ENCODE results near the gene PARVG.

The PARVG gene

GRCh38 chr22:44179989-44180705, 578 bp upstream of the PARVG start:
- DNase-seq (ENCODE audit: low spot score), result no peak

GRCh38 chr22:44181033-44181911, 547 bp downstream of the PARVG start:
- no peak for DNase-seq (ENCODE audit: low spot score)

DNA sequence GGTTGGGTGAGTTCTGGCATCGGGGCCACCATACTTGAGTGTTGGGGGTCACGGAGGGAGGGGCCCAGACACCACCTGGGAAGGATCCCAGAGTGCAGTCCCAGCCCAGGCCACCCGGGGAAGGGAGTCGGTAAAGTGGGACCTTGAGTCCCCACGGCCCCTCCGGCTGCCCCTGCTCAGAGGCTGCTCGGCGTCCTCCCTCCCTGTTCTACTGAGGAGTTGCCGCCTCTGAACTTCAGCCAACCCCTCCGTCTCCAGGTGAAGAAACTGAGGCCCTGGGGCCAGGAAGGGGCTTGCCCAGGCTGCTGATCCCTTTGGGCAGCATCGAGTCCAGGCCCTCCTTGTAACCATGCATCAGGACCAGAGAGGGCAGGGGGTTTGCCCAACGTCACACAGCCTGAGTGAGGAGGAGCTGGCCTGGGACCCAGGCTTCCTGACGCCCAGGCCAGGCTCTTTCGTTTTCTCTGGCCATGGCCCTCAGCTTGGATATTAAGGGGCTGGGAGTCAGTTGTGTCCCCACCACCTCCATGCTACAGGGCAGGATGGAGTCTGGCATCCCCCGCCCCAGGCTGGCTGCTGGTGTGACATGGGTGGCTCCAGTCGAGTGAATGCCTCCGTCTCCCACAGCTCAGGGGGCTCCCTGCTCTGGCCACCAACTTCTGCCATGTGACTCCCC, 1.3 kb downstream of the PARVG start:
- DNase-seq (ENCODE audit: low spot score), result no peak

GRCh38 chr22:44182588-44183286, 2.0 kb downstream of the PARVG start:
- no peak for DNase-seq (ENCODE audit: low spot score)

GRCh38 chr22:44183287-44183588, 2.5 kb downstream of the PARVG start:
- no peak for DNase-seq (ENCODE audit: low spot score)

DNA sequence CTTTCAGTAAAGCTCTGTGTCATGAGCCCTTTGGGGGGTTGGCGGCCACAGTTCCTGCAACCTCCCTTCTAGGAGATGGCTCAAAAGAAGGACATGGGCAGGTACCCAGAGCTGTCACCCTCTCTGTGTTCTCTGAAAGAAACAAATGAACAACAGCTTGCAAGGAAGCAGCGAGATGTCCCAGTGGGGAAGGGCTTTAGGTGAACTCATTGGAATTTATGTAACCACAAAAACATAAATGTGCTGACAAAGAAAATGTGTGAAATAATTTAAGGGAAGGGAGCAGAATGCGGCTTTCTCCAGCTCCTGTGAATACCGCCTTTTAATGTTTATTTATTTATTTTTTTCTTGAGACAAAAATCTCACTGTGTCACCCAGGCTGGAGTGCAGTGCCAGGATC, 3.3 kb downstream of the PARVG start:
- no peak for DNase-seq (ENCODE audit: low spot score)

DNA sequence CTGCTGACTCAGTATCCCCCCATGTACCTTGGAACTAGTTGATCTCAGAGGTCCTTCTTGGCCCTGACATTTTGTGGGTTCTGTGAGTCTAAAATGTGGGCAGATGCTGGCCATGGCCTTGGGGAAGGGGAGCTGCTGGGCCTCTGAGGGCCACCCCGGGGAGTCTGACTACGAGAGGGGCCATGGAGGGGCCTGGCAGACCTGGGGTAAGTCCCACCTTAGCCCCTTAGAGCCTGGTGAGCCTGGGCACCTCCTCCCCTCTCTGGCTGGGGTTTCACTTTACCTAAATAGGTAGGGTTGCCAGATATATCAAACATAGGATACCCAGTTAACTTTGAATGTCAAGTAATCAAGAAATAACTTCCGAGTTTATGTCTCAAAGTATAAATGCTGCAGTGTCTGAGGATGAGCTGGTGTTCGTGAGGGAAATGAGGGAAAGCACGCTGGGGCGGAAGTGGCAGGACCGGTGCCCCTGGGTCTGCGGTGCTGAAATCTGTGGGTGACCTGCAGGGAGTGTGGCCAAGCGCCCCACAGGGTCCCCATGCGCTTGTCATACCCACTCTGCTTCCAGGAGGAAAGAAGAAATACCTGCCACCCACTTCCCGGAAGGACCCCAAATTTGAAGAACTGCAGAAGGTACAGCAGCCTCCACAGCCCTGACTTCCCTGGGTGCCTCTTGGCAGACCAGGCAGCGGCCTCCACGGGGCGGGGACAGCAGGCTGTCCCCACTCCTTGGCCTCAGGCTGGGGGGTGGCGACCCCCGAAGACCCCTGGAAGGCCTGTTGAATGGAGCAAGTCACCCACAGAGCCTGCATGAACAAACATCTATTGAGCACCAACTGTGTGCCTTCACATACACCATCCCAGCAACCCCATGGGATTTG, 4.8 kb downstream of the PARVG start:
- no peak for DNase-seq (ENCODE audit: low spot score)

- DNase-seq (ENCODE audit: low spot score), result no peak
Measured at GRCh38 chr22:44186121-44186510, 5.4 kb downstream of the PARVG start.

GRCh38 chr22:44186737-44187136, 6.0 kb downstream of the PARVG start:
- DNase-seq (ENCODE audit: low spot score), result no peak

DNA sequence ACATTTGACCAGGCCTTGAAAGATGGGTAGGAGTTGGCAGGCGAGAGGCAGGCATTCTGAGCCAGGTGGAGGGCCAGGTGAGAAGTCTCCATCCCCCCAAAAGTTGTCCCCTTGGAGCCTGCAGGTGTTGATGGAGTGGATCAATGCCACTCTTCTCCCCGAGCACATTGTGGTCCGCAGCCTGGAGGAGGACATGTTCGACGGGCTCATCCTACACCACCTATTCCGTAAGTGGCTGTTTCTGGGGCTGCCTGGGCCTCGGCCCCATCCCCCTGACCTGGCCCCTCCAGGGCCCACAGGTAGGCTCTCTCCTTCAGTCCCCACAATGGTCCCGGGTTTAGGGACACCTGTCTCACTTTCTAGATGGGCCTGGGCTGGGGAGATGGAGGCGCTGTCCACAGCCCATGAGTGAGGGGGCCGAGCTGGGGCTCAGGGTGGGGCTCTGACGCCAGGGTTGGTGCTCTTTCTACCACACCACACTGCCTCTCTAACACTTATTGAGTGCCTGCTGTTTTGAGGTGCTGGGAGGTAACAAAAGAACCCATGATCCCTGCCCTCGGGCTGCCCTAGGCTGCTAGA, 7.0 kb downstream of the PARVG start:
- DNase-seq (ENCODE audit: low spot score), result no peak

DNA sequence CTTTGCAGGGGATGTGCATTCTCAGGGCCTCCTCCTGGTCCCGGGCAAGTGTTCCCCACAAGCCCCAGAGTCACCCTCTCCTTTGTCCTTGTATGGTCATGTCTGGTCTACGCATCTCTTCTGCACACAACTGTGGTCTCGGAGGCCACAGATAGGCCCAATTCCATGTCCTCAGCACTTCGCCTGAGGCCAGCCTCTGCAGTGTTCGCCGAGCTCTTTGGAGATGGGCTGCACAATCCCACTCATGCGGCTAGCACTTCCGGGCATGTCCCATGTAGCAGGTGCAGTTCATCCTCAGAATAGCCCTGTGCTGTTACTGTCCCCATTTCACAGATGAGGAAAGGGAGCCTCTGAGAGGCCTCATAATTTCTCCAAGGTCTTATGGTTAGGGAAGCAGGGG, 7.6 kb downstream of the PARVG start:
- DNase-seq (ENCODE audit: low spot score), result no peak

- no peak for DNase-seq (ENCODE audit: low spot score)
Measured at GRCh38 chr22:44188986-44189630, 8.4 kb downstream of the PARVG start.

GRCh38 chr22:44190381-44190976, 9.8 kb downstream of the PARVG start:
- DNase-seq (ENCODE audit: low spot score), result no peak

DNA sequence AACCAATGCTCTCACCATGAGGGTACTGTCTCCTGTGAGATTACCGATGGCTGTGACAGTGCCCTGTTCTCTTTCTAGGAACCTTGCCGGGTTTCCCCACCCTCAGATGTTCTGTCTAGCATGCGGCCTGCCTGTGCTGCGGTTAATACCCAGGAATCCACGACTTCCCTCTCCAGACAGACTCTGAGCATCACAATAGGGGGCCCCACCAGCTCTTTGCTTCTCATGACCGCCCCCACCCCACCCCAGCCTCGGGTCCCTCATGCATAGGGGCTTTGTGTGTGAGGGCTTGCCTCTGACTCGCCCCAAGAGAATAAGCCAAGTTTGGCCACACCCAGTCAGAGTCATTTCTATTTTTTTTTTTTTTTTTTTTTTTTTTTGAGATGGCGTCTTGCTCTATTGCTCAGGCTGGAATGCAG, 10.3 kb downstream of the PARVG start:
- no peak for DNase-seq (ENCODE audit: low spot score)

DNA sequence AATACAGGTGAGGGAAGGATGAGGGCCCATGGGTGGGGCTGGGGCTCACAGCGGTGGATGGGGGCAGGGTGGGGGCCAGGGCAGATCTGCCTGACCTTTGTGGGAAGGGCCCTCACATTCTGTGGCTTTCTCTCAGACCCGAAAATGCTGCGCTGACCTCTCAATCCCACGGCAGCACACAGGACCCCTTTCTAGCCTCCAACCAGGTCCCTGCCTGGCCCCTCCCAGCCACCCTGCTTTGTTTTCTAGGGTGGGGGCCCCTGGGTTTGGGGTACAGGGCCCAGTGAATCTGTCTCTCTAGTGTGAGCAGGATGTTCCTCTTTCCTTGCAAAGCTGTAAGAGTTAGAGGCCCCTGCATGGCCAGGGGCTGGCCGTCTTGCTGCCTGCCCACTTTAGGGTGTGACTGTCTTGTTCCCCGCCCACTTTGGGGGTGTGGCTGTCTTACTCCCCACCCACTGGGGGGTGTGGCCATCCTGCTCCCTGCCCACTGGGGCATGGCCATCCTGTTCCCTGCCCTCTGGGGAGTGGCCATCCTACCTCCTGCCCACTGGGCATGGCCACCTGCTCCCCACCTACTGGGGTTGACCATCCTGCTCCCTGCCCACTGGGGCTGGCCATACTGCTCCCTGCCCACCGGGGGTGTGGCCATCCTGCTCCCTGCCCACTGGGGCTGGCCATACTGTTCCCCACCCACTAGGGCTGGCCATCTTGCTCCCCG, 11.5 kb downstream of the PARVG start:
- peak; percentile 72 for DNase-seq (ENCODE audit: low spot score)

DNA sequence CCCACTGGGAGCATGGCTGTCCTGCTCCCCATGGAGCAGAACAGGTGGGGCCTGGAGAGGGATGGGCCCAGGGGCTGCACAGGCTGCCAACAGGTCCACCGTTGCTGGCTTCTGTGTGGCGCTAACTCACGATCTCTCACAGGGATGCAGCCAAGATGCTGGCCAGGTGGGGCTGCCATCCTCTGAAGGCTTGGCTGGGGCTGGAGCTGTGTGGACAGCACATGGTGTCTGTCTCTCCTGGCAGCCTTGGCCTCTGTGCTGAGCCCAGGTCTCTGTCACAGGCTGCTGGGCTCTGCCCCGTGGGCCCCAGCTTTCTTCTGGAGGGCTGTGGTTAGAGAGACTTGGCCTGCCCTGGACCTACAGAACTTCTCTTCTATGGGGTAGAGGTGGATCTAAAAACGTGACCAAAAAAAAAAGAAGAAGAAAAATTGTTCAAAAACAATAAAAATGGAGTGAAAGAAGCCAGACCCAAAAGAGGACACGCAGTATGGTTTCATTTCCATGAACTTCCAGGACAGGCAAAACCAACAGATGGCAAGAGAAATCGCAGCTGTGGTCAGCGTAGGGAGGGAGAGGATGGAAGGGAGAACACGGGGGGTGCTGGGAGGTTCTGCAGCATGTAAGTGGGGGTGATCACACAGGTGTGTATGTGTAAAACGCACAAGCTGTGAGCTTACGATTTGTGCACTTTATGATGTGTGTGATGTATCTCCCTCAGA, 12.2 kb downstream of the PARVG start:
- DNase-seq (ENCODE audit: low spot score), result no peak

DNA sequence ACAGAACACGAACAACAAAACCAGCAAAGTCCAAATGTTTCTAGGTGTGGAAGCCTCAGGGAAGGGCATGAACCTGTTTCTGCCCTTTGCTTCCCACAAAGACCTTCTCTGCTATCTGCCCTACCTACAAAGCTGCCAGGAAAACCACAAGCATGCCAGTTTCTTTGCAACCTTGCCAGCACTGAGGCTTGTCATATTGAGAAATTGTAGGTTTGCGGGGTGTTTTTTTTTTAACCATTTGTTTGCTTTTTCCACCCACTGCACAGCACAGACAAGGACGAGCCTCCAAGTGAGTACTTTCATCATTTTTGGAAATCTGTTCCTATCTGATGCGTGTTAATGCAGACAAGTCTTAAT, 12.8 kb downstream of the PARVG start:
- DNase-seq (ENCODE audit: low spot score), result no peak

- no peak for DNase-seq (ENCODE audit: low spot score)
Measured at GRCh38 chr22:44194569-44194968, 13.8 kb downstream of the PARVG start.
